NCI-H446 treated with DMSO at 0.1 percent for 48 hours (cell line): ENCODE data around the gene PRPF19.

ENCODE experiments used
- DNase-seq: peaks from one replicate; lab custom pipeline; 2025; lab: John Stamatoyannopoulos, UW

PRPF19 gene

DNA sequence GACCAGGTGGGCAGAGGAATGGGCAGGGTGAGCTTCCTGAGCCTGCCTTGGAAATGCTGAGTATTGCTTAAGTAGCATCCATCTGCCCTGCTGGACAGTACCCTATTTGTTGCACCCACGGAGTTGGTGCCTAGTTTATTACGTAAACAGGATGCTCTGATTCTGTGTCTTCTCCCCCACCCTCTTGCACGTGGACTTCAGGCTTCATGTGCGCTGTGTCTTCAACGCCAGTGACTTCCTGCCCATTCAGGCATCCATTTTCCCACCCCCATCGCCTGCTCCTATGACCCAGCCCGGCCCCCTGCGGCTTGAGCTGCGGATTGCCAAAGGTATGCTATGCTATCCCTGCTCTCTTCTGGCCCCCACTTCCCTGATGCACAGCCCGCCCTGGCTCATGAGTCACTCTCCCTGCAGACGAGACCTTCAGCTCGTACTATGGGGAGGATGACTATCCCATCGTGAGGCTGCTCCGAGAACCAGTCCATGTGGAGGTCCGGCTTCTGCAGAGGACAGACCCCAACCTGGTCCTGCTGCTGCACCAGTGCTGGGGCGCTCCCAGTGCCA lies 33.3 kb downstream of the PRPF19 start:
- DNase-seq: no peak

GRCh38 chr11:60872124-60872960 lies 34.0 kb downstream of the PRPF19 start:
- DNase-seq: no peak

- DNase-seq: no peak
Observed at GRCh38 chr11:60871378-60872061, 34.9 kb downstream of the PRPF19 start.

DNA sequence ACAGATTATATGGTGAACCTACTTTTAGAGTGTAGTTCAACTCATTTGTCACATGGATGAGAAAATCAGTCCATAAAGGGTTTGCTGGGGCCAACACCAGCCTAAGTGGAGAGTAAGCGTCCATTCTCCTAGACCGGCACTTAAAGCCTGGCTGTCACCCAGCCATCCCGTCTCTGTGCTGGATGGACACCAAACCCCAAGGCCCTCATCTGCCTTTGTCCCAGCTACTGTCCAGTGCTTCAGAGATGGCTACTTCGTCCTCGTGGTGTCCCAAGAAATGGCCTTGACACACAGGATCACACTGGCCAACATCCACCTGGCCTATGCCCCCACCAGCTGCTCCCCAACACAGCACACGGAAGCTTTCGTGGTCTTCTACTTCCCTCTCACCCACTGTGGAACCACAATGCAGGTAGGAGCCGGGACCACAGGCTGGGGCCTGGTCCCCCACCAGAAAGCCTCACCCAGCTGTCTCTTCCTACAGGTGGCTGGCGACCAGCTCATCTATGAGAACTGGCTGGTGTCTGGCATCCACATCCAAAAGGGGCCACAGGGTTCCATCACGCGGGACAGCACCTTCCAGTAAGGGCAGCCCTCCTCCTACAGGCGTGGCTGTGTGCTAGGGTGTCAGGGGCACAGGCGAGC lies 35.5 kb downstream of the PRPF19 start:
- no peak for DNase-seq

GRCh38 chr11:60870276-60870675 lies 36.1 kb downstream of the PRPF19 start:
- no peak for DNase-seq

DNA sequence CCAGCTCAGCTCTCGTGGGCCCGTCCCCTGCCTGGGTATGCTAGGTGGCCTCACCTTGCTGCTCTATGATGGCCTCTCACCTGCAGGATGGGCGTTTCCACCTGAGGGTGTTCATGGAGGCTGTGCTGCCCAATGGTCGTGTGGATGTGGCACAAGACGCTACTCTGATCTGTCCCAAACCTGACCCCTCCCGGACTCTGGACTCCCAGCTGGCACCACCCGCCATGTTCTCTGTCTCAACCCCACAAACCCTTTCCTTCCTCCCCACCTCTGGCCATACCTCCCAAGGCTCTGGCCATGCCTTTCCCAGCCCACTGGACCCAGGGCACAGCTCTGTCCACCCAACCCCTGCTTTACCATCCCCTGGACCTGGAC lies 36.9 kb downstream of the PRPF19 start:
- DNase-seq: no peak

- no peak for DNase-seq
Observed at GRCh38 chr11:60868682-60869450, 37.5 kb downstream of the PRPF19 start.

DNA sequence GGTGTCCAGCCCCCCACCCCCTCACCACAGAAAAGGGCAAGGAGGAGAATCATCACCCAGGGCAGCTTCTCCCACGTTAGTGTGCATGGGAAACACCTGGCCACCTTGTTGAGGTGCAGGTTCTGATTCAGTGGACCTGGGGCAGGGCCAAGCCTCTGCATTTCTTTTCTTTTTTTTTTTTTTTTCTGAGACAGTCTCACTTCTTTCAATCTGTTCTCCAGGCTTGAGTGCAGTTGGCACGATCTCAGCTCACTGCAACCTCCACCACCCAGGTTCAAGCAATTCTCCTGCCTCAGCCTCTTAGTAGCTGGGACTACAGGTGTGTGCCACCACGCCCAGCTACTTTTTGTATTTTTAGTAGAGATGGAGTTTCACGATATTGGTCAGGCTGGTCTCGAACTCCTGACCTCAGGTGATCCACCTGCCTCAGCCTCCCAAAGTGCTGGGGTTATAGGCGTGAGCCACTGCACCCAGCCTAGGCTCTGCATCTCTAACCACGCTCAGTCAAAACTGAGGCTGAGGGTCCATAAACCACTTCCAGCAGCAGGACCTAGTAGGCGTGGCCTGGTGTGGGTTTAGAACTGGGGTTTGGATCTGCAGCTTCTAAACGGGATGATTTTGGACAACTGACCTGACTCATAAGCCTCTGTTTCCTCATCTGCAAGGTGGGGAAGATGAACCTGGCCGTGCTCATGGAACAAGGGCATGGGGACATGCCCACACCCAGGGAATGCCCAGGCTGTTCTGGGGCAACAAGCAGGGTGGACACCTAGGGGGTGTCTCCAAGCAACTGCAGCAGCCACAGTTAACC lies 38.3 kb downstream of the PRPF19 start:
- no peak for DNase-seq

DNA sequence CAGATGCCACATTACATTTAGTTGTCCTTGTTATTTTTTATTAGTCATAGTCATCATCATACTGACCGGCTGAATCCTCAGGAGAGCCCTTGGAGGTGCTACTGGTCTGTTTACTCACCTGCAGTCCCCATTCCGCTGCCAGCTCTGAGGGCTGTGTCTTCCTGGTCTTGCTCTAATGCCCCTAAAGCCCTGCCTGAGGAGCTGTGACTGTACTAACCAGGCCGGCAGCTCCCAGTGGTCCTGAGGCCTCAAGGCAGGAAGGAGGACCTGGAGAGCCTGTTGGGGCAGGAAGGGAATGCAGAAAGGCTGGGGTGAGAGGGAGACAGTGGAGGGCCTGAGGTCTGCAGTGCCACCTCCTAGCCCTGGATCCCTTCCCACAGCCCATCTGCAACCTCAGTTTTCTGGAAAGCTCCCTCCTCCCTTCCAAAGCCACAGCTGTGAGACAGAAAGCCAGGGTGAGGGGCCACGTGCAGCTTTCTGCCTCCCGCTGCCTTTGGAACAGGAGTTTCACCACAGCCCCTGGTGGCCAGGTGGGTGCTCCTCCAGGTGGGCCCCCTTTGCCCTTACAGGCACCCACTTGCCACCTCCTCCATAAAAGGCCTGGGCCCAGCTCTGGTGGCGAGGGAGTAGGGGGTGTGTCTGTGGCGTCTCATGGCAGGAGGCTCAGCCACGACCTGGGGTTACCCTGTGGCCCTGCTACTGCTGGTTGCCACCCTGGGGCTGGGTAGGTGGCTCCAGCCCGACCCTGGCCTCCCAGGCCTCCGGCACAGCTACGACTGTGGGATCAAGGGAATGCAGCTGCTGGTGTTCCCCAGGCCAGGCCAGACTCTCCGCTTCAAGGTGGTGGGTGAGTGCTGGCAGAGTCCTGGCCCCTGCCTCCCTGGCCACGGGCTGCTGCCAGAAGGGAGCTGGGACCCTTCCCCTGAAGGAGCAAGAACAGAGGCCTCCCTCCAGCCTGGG lies 39.2 kb downstream of the PRPF19 start, which contains the start of gene ZP1:
TSS of gene ZP1 (plus strand) at position 632 of the 960 bp plus-strand sequence. CDS start at position 652, 20 bp downstream.
- no peak for DNase-seq

DNA sequence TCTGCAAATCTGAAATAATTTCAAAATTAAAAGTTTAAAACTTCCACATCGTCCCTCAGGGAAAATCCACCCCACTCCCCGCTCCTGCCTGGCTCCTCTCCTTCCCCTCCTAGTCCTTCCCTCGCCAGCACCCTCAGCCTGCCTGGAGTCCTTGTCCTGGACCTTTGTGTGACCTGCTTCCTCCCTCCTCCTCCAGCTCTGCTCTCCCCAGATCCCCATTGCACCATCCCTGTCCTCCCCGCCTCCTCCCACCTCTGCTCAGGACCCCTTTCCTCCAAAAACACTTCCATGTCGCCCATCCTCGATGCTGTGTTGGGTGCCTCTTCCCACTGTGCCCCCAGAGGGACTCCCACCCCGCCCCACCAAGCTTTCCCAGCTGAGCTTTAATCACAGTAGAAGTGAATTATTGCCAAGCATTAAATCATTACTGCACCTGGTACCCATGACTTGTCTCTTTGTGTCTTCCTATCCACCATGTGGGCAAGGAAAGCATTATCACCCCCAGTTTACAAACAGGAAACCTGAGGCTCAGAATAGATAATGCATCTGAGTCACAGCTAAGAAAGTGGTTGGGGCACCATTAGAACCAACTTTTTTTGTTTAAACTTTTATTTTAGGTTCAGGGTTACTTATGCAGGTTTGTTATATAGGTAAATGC lies 41.4 kb downstream of the PRPF19 start:
- DNase-seq: no peak

- no peak for DNase-seq
Observed at GRCh38 chr11:60863550-60864521, 42.5 kb downstream of the PRPF19 start.

DNA sequence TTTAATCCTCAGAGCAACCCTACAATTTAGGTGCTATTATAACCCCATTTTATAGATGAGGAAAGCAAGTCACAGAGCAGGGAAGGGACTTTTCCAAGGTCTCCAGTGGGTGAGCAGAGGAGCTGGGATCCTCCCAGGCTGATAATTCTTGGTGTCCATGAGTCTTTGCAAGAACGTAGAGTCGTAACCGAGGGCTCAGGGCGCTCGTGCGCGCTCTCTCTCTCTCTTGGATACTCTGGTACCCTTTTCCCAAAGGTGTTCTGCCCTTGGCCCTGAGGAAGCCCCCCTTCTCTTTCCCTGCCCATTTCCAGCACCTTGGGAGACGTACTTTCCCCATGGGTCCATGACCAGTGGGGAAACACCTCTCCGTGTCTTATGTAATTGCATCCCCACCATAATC lies 44.2 kb downstream of the PRPF19 start:
- DNase-seq: no peak

DNA sequence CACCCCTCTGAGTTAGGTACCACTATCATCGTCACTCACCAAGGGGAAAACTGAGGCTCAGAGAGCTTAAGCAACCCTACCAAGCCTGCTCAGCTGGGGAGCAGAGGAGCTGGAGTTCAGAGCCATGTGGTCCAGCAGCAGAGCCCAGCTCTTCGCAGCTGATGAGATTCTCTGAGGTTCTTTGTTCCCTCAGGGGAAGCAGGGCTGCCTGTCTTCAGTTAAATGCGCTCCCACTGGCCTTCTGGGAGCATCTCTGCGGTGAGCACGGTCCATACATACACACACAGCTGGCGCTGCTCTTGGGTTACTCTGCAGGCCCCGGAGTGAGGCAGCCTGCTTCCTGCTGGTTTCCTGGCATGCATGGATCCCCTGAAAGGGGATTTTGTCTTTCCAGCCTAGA lies 45.4 kb downstream of the PRPF19 start:
- no peak for DNase-seq

DNA sequence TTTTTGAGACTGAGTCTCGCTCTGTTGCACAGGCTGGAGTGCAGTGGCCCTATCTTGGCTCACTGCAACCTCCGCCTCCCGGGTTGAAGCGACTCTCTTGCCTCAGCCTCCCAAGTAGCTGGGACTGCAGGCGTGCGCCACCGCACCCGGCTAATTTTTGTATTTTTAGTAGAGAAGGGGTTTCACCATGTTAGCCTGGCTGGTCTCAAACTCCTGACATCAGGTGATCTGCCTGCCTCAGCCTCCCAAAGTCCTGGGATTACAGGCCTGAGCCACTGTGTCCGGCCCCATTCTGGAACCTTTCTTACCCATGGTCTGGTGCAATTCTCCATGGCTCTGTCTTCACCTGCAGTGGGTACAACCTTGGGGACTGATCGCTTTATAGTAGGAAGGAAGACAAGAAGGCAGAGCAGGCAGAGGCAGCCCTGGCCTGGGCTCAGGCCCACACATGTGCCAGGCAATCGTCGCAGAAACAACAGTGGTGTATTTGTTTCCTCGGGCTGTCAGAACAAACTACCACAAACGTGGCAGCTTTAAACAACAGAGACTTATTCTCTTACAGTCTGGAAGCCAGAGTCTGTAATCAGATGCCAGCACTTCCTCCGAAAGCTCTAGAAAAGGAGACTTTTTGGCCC lies 46.7 kb downstream of the PRPF19 start:
- no peak for DNase-seq

DNA sequence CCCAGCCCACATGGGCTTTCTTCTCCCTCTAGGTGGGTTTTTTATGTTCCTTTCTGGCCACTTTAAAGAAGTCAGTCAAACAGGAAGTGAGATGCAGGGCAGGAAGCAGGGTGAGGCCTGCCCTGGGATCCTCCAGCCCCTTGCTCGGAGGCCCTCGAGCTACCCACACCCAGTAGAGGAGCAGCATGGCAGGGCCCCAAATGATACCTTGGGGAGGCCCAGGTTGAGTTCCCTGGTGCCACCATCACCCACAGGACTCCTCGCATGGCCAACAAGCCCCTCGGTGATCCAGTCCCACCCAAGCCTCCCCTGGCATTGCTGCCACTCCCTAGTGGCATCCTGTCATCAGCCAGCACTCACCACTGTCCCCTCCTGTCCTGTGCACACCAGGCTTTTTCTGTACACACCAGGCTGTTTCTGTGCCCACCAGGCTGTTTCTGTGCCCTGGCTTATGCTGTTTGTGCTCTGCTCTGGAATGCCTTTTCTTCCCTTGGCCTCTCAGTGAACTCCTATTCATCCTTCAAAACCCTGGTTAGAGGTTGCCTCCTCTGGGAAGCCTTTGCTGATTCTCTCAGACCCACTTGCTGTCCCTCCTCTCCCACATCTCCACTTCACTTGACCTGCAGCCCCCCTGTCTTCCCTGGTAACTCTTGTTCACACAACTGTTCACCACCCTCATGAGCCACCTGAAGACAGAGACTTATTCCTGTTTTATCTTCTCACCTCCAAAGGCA lies 47.5 kb downstream of the PRPF19 start:
- DNase-seq: no peak

DNA sequence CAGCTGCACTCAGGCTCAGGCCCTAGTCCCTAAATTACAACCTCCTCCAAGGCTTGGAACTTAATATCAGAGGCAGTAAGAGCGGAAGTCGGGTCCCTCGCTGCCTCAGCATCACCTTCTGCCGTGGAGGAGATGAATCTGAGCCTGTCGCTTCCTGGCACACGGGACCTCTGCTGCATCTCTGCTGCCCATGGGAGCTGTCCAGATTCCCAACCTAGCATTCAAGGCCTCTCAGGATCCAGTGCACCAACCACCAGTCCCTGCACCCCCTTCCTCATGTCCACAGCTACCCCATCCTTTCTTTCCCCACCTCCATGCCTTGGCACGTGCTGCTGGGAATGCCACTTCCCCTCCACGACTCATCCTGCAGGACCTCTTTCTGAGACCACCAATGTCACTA lies 48.1 kb downstream of the PRPF19 start:
- no peak for DNase-seq
